Gastroesophageal sphincter (tissue), 3 donors: ENCODE data around the gene DRGX.

Experiments used
- EP300 ChIP-seq: sonication (generic); formaldehyde crosslinking; IDR thresholded peaks from one replicate; pipeline ENCODE4 v1.6.1; 2017; ENCODE audit warnings: antibody characterized with exemption, mild to moderate bottlenecking
- TF ChIP-seq, protein P1 (sequence below), 4 experiments: fragments of 200-600 bp in 2 of 4; fragments of 450-650 bp in 2 of 4; sonication (generic) in 1 of 4; IDR thresholded peaks; one replicate each; pipeline ENCODE4 v1.5.1; 2017 to 2019; ENCODE audit warnings: antibody characterized with exemption in 4 of 4, mild to moderate bottlenecking in 2 of 4, moderate library complexity in 2 of 4

DNA sequence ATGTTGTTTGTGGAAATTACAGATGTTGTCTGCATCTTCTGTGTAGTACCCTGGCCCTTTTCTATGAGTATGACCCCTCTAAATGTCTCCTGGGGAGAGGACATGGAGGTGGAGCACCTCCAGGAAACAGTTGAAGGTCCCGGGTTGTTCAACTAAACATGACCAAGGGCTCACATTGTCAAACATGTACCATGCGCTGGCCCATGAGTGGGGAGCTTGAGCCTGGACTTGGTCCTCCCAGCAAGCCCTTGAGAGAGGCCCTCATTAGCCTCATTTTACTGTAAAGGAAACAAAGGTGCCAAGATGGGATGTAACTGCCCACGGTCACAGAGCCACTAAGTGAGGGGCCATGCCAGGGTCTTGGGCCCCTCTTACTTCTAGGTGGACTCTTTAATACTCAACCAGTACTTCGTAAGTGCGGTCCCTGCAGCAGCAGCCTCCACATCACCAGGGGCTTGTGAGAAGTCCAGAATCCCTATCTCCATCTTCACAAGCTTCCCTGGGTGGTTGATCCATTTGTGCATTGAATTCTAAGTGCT, 65.7 kb downstream of the DRGX start:
- TF ChIP-seq, protein P1, sequence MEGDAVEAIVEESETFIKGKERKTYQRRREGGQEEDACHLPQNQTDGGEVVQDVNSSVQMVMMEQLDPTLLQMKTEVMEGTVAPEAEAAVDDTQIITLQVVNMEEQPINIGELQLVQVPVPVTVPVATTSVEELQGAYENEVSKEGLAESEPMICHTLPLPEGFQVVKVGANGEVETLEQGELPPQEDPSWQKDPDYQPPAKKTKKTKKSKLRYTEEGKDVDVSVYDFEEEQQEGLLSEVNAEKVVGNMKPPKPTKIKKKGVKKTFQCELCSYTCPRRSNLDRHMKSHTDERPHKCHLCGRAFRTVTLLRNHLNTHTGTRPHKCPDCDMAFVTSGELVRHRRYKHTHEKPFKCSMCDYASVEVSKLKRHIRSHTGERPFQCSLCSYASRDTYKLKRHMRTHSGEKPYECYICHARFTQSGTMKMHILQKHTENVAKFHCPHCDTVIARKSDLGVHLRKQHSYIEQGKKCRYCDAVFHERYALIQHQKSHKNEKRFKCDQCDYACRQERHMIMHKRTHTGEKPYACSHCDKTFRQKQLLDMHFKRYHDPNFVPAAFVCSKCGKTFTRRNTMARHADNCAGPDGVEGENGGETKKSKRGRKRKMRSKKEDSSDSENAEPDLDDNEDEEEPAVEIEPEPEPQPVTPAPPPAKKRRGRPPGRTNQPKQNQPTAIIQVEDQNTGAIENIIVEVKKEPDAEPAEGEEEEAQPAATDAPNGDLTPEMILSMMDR (IDR thresholded peaks at IDR 0.05) = no peak
- no peak for TF ChIP-seq EP300
